Uterus (tissue), 2 donors: ENCODE results near the gene ZNF827.

ENCODE experiments used
- CTCF ChIP-seq, 4 experiments: fragments of 200-600 bp in 2 of 4; fragments of 450-650 bp in 2 of 4; sonication (generic) in 2 of 4; IDR thresholded peaks; one replicate each; pipeline ENCODE4 v1.5.1; 2016 to 2019; ENCODE audit warnings: antibody characterized with exemption in 4 of 4, mild to moderate bottlenecking in 2 of 4, moderate library complexity in 1 of 4
- POLR2A ChIP-seq, 2 donors: fragments of 450-650 bp; IDR thresholded peaks; one replicate each; pipeline ENCODE4 v1.6.1; 2016; ENCODE audit warnings: antibody characterized with exemption in 2 of 2, mild to moderate bottlenecking in 1 of 2, moderate library complexity in 1 of 2

DNA sequence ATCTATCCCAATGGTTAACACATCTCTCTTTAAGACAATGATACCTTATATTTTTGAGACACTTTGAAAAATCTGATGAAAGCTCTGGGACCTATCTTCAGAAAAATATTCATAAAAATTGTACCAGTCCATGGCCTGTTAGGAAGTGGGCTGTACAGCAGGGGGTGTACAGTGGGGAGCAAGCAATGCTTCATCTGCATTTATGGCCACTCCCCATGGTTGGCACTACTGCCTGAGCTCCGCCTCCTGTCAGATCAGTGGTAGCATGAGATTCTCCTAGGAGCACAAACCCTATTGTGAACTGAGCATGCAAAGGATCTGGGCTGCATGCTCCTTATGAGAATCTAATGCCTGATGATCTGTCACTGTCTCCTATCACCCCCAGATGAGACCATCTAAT lies 216.1 kb downstream of the ZNF827 start:
- TF ChIP-seq POLR2A (IDR thresholded peaks at IDR 0.05) (no peak), CTCF (IDR thresholded peaks at IDR 0.05) (no peak)
